SU-DHL-6 (cell line): Measurements from ENCODE around the gene SCFD2.

Experiments used
- EZH2phosphoT487 ChIP-seq: fragments of 200-600 bp; sonication (generic), shearing (Covaris generic); conservative IDR thresholded peaks from 2 replicates; pipeline ENCODE4 v1.6.1; 2018; ENCODE audit warnings: mild to moderate bottlenecking, antibody characterized with exemption, low read length, moderate library complexity, mixed read lengths
- TF ChIP-seq, protein P1 (sequence below): fragments of 200-600 bp; sonication (generic); IDR thresholded peaks from one replicate; pipeline ENCODE4 v1.5.1; 2017; ENCODE audit warnings: antibody characterized with exemption, mild to moderate bottlenecking, low read length, moderate library complexity; ENCODE audit not compliant: insufficient read depth, poor library complexity, severe bottlenecking

GRCh38 chr4:53227451-53227850 is 138.4 kb downstream of the SCFD2 start:
- TF ChIP-seq, protein P1, sequence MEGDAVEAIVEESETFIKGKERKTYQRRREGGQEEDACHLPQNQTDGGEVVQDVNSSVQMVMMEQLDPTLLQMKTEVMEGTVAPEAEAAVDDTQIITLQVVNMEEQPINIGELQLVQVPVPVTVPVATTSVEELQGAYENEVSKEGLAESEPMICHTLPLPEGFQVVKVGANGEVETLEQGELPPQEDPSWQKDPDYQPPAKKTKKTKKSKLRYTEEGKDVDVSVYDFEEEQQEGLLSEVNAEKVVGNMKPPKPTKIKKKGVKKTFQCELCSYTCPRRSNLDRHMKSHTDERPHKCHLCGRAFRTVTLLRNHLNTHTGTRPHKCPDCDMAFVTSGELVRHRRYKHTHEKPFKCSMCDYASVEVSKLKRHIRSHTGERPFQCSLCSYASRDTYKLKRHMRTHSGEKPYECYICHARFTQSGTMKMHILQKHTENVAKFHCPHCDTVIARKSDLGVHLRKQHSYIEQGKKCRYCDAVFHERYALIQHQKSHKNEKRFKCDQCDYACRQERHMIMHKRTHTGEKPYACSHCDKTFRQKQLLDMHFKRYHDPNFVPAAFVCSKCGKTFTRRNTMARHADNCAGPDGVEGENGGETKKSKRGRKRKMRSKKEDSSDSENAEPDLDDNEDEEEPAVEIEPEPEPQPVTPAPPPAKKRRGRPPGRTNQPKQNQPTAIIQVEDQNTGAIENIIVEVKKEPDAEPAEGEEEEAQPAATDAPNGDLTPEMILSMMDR = no peak
- no peak for TF ChIP-seq EZH2phosphoT487
